ENCODE data around the gene SLC25A21.

The SLC25A21 gene

GRCh38 chr14:36834293-36834692 lies 338.1 kb downstream of the SLC25A21 start:
- no peaks in the 10 kb centered on the region for H3K9me3 ChIP-seq (replicated peaks; ENCODE audit: insufficient read depth, low read length)
- TF ChIP-seq, protein P1, sequence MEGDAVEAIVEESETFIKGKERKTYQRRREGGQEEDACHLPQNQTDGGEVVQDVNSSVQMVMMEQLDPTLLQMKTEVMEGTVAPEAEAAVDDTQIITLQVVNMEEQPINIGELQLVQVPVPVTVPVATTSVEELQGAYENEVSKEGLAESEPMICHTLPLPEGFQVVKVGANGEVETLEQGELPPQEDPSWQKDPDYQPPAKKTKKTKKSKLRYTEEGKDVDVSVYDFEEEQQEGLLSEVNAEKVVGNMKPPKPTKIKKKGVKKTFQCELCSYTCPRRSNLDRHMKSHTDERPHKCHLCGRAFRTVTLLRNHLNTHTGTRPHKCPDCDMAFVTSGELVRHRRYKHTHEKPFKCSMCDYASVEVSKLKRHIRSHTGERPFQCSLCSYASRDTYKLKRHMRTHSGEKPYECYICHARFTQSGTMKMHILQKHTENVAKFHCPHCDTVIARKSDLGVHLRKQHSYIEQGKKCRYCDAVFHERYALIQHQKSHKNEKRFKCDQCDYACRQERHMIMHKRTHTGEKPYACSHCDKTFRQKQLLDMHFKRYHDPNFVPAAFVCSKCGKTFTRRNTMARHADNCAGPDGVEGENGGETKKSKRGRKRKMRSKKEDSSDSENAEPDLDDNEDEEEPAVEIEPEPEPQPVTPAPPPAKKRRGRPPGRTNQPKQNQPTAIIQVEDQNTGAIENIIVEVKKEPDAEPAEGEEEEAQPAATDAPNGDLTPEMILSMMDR (IDR thresholded peaks at IDR 0.05; ENCODE audit: low read length) = no peak
- H3K9me2 ChIP-seq (replicated peaks; ENCODE audit: insufficient read depth, low read length) = no peaks in the 10 kb centered on the region
- no peak for DNase-seq
- no peaks in the 10 kb centered on the region for H3K27me3 ChIP-seq (replicated peaks; ENCODE audit: insufficient read depth, low read length)
- H3F3A ChIP-seq (ENCODE audit: insufficient read depth, low read length) = no peaks in the 10 kb centered on the region
- H4K20me1 ChIP-seq (ENCODE audit: insufficient read depth, low read length) = no peaks in the 10 kb centered on the region
- no peaks in the 10 kb centered on the region for H3K4me1 ChIP-seq (ENCODE audit: low read length)
- no peaks in the 10 kb centered on the region for H3K36me3 ChIP-seq (replicated peaks; ENCODE audit: insufficient read depth, low read length)
- H3K9ac ChIP-seq (ENCODE audit: low read length) = no peak overlapping the region
- H2AFZ ChIP-seq (ENCODE audit: low read length) = no peak overlapping the region
- H3K4me2 ChIP-seq (ENCODE audit: low read depth, low read length) = no peak overlapping the region
- no peak overlapping the region for H3K27ac ChIP-seq (ENCODE audit: low read length)
- no peak overlapping the region for H3K4me3 ChIP-seq (ENCODE audit: low read length)
- H3K79me2 ChIP-seq (ENCODE audit: low read length) = no peaks in the 10 kb centered on the region

- Histone ChIP-seq H3K4me1 (ENCODE audit: low read length) (no peaks in the 10 kb centered on the region), H4K20me1 (ENCODE audit: insufficient read depth, low read length) (no peaks in the 10 kb centered on the region), H3K4me3 (ENCODE audit: low read length) (no peak overlapping the region), H3K27ac (ENCODE audit: low read length) (no peak overlapping the region), H2AFZ (ENCODE audit: low read length) (no peak overlapping the region), H3K36me3 (replicated peaks; ENCODE audit: insufficient read depth, low read length) (no peaks in the 10 kb centered on the region), H3K9ac (ENCODE audit: low read length) (no peak overlapping the region), H3K79me2 (ENCODE audit: low read length) (no peaks in the 10 kb centered on the region), H3K9me3 (replicated peaks; ENCODE audit: insufficient read depth, low read length) (no peaks in the 10 kb centered on the region), H3F3A (ENCODE audit: insufficient read depth, low read length) (no peaks in the 10 kb centered on the region), H3K9me2 (replicated peaks; ENCODE audit: insufficient read depth, low read length) (no peaks in the 10 kb centered on the region), H3K27me3 (replicated peaks; ENCODE audit: insufficient read depth, low read length) (no peaks in the 10 kb centered on the region), H3K4me2 (ENCODE audit: low read depth, low read length) (no peak overlapping the region)
- DNase-seq = no peak
- TF ChIP-seq, protein P1 (IDR thresholded peaks at IDR 0.05; ENCODE audit: low read length) = no peak
- TF ChIP-seq EZH2 (optimal IDR thresholded peaks at IDR 0.05; ENCODE audit: low read depth, low read length) = no peak
- no peak for TF ChIP-seq EZH2phosphoT487 (IDR thresholded peaks at IDR 0.05; ENCODE audit: low read length)
These were observed 342.9 kb downstream of the SLC25A21 start for GRCh38 chr14:36829547-36829946.

DNA sequence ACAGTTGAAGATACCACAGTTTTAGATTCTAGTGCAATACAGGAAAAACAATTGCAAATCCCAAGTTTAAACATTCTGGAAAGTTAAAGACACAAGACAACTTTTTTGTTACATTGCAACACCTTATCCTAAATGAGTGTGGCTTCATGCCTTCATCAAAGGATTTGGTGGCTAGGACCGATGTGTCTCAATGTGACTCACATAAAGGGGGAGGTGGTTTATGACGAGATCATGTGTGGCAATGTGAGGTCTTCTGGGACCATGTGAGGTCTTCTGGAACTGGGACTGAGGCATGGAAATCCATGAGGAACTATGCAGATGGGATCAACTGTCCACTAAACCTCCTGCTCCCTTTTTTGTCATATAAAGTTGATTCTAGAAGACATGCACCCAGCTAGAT lies 344.5 kb downstream of the SLC25A21 start:
- Histone ChIP-seq H3K4me1 (ENCODE audit: low read length) (no peaks in the 10 kb centered on the region), H3K4me2 (ENCODE audit: low read depth, low read length) (no peak overlapping the region)

More for the DNA sequence above, 344.5 kb downstream of the SLC25A21 start:
- Histone ChIP-seq H3K4me3 (ENCODE audit: low read length) (no peak overlapping the region), H3F3A (ENCODE audit: insufficient read depth, low read length) (no peaks in the 10 kb centered on the region), H3K79me2 (ENCODE audit: low read length) (no peaks in the 10 kb centered on the region), H4K20me1 (ENCODE audit: insufficient read depth, low read length) (no peaks in the 10 kb centered on the region), H3K9me2 (replicated peaks; ENCODE audit: insufficient read depth, low read length) (no peaks in the 10 kb centered on the region), H3K27me3 (replicated peaks; ENCODE audit: insufficient read depth, low read length) (no peaks in the 10 kb centered on the region), H2AFZ (ENCODE audit: low read length) (no peak overlapping the region), H3K9me3 (replicated peaks; ENCODE audit: insufficient read depth, low read length) (no peaks in the 10 kb centered on the region), H3K36me3 (replicated peaks; ENCODE audit: insufficient read depth, low read length) (no peaks in the 10 kb centered on the region), H3K9ac (ENCODE audit: low read length) (no peak overlapping the region), H3K27ac (ENCODE audit: low read length) (no peak overlapping the region)
- TF ChIP-seq, protein P1 (IDR thresholded peaks at IDR 0.05; ENCODE audit: low read length) = no peak
- TF ChIP-seq EZH2 (optimal IDR thresholded peaks at IDR 0.05; ENCODE audit: low read depth, low read length) (no peak), EZH2phosphoT487 (IDR thresholded peaks at IDR 0.05; ENCODE audit: low read length) (no peak)
- DNase-seq = no peak

Measured in MM.1S (cell line).